HuH-7 (cell line): ENCODE data around the gene RNF220.

Experiments used
- DNase-seq: peaks from one replicate; pipeline ENCODE4 v3.0.0; 2011; ENCODE audit warnings: low spot score

RNF220 gene

GRCh38 chr1:44436401-44437106 lies 31.5 kb downstream of the RNF220 start:
- DNase-seq: no peak

DNA sequence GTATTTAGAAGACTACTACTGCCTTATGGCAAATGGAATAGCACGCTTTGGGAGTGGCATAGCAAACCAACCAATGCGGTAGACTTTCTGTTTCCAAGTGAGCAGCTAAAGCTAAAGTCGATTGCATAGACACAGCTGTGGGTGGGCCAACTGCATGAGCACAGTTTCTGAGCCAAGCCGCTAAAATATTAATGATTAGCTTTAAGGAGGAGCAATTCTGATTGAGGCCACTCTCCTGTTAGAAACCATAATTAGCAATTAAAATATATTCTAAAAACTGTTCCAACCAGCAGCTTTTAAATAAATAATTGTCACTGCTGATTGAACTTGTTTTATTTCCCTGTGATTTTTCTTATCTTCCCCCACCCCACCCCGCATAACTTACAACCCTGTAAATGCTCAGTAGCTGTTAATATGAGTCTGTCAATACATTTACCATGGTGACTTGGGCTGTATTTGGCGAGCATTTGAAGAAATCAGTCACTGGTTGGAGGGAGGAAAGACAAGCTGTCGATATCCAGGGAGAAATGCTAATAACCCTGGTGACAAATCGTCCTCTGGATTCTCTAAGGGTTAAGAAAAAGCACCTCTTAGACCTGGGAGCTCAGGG lies 32.2 kb downstream of the RNF220 start:
- no peak for DNase-seq

GRCh38 chr1:44442791-44443190 lies 37.7 kb downstream of the RNF220 start:
- no peak for DNase-seq

GRCh38 chr1:44447051-44447810 lies 42.2 kb downstream of the RNF220 start:
- DNase-seq: no peak

DNA sequence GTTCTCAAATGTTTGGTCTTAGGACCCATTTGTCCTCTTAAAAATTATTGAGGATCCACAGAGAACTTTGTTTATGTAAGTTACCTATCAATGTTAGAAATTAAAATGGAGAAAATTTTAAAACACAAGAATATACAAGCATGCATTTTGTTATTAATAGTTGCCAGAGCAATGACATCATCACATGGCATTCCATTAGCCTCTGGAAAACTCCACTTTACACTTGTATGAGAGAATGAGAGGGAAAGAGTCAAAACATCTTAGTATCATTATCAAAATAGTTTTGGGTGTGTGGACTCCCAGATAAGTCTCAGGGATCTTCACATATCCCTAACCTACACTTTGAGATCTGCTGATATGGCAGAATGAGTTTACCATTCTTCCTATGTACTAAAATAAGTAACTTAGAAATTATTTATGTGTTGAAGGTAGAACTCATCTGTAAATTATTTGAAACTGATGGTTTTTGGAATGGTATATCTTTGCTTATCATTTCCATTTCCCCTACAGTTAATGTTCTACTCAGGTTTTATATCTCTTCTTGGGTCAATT lies 48.8 kb downstream of the RNF220 start:
- DNase-seq: no peak

DNA sequence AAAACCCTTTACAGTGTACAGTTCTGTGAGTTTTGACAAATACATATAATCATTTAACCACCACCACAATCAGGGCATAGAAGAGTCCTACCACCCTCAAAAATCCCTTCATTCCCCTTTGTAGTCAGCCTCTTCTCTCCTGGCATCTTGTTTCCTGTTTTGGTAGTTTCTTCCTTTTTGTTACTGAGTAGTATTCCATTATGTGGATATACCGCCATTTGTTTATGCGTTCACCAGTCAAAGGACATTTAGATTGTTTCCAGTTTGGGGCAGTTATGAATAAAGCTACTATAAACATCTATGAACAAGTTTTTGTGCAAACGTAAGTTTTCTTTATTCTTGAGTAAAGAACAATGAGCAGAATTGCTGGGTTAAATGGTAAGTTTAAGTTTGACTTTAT lies 49.6 kb downstream of the RNF220 start:
- no peak for DNase-seq

- DNase-seq: no peak
These were observed 55.2 kb downstream of the RNF220 start for GRCh38 chr1:44460107-44460882.

- no peak for DNase-seq
These were observed 59.3 kb downstream of the RNF220 start for GRCh38 chr1:44464361-44464760.

DNA sequence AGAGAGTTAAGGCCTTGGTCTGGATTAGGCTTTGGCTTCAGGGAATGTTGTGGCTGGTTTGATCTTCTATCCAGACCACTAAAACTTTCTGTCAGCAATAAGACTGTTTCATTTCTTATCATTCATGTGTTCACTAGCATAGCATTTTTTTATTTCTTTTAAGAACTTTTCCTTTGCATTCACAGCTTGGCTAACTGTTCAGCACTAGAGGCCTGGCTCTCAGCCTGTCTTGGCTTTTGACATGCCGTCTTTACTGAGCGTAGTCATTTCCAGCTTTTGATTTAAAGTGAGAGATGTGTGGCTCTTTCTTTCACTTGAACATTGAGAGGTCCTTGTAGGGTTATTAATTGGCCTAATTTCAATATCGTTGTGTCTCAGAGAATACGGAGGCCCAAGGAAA lies 62.5 kb downstream of the RNF220 start:
- no peak for DNase-seq

DNA sequence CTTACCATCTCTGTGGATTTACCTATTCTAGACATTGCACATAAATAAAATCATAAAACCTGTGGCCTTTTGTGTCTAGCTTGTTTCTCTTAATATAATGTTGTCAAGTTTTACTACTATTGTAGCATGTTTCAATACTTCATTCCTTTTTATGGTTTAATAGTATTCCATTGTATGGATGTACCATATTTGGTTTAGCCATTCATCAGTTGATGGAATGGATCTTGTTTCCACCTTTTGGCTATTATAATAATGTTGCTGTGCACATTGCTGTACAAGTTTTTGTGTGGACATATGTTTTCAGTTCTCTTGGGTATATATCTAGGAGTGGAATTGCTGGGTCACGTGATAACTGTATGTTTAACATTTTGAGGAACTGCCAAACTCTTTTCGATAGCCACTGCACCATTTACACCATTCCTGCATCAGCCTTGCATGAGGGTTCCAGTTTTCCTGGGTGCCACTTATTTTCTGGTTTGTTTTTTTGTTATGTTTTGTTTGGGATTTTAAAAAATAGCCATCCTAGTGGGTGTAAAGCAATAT lies 66.9 kb downstream of the RNF220 start:
- DNase-seq: no peak

DNA sequence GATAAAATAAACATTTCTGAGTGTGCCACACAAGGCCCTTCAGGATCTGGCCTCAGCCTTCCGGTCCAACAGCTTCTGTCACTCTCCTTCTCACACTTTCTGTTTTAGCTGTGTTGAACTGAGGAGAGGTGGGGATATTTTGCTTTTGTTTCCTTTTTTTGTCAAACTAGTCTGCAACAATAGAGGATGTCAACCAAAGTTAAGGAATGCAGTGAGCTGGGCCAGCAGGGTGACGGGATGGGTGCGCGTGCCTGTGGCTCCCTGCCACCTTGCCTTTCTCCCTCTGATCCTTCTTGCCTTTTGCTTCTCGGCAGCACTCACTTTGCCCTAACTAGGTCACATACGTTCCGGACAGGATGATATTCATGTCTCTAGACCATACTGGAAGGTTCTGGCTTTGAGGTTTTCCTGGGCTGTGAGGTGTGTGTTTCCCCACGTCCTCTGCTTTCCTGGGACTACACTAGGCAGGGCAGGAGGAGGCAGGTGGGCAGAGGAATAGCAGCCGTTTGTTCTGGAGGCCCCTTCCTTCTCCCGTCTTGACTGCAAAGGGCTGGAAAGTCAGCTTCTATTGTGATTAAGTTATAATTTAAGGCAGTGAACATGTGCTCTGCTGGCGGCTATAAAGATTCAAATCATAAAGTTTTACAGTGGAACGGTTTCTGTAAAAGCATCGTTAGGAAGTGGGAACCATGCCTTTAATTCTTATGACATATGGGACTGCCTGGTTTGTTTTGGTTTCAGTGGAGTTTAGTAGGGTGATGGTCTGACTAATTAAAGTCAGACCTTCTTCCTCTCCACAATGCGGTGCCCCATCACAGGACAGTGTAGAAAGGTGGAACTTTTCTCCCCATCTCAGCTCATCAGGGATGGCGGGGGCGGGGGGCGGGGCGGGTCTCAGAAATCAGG lies 67.8 kb downstream of the RNF220 start:
- DNase-seq: no peak

GRCh38 chr1:44476891-44477290 lies 71.8 kb downstream of the RNF220 start:
- DNase-seq: no peak

DNA sequence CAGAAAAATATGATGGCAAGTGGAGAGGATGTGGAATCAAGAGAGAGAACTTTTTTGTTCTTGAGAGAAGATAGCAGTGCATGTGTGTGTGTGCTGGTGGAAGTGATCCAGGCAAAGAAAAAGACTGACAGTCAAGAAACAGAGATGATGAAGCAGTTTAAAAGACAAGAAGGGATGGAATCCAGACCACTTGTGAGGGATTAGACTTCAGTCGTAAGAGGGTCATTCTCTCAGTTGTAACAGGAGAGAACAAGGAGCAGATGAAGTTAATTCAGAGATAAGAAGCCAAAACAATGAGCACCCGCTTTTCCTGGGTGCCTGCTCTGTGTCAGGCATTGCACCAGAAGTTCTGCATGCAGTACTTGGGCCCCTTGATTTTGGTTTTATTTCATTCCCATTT lies 76.6 kb downstream of the RNF220 start:
- no peak for DNase-seq

DNA sequence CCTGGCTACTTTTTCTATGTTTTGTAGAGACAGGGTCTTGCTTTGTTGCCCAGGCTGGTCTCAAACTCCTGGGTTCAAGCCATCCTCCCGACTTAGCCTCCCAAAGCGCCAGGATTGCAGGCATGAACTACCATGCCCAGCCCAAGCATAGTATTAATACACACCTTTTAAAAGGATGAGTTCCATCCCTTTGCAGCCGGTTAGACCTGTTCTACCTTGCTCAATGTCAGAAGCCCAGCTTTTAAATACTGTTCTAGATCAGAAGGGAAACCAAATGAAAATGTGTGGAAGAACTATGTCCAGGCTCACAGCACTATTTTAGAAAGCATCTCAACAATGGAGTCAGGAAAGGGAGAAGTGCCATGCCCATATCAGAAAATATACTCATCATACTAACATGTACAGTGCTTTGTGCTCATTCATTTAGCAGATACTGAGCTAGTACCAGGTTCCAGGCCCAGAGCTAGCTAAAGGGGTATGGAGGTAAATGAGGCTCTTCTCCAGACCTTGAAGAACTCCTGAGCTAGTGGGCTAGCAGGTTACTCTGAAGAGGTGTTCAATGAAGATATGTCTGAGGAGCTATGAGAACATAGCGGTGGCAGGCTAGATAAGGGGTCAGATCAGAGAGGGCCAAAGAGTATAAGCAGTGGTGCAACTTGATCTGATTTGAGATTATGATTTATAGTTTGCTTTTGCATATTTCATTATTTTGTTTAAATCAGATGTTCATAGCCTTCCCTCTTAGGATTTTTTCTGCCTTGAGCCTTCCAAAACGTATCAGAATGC lies 78.2 kb downstream of the RNF220 start:
- DNase-seq: no peak

DNA sequence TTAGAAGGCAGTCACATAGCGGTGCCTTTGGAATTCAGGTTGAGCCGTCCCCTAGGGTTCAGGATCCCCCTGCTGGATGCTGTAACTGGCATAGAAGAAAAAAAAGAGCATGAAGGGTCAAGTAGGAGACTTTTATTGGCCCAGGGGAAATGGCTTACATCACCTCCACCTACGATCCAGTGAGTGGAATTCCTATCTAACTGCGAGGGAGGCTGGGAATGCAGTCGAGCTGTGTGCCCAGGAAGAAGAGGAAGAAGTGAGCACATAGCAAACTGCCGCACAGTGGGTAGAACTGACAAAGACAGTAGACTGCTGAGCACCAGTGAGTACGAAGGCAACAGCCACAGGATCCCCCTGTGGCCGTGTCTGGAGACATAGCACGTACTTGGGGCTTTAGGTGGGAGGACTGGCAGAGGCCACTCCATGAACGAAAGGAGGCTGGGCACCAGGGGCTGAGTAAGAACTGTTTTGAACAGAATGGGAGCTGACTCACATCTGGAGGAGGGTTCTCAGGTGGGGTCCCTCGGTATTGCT lies 79.2 kb downstream of the RNF220 start:
- DNase-seq: no peak

DNA sequence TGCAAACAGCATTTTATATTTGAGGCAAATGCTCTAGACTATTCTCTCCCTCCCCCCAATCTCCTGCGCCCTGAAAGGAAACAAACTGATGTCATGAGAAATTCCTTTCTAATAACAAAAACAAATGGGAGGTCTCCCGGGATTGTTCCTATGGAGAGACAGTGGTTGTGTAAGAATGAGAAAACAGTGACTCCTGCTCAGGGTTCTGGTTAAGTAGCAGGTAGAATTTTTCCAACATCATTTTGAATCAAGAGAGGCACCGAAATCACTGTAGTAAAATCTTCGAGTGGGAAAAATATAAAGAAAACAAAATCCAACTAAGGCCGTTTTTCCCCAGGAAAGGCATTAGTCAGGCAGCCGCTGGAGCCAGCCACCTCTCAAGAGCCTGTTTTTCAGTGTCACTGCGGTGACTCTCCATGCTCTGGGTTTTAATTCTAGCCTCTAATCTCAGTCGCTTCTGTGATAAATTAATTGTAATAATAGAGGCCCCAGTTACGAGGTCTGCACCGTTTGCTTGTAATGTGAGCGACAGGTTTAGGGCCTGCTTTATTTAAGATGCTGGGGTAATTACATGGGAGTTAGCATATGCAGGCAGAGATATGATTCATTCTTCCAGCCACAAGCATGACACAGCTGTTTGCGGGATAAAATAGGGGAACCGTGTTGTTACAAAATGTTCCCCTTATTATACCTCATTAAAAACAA lies 80.3 kb downstream of the RNF220 start:
- no peak for DNase-seq

DNA sequence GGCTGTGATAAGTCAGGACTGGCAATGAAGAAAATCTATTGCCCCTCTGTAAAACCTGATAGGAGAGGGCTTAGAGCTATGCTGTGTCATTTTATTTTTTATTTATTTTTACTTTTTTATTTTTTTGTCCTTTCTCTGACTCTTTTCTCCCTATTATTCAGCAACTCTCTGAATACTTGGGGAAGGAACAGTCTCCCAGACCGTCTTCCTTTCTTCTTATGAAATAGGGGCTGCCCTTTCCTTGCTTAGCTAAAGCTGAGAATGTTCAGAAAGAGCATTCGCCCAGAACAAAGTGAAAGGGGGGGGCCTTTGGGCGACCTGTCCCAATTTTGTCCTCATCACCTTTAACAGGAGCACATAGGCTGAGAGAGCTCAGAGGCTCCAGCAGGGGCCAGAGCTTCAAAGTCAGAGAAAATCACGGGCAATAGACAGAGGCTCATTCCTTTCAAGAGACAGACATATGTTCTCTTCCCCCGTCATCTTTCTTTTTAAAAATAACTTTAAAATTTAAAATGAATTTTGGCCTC lies 80.9 kb downstream of the RNF220 start:
- no peak for DNase-seq

DNA sequence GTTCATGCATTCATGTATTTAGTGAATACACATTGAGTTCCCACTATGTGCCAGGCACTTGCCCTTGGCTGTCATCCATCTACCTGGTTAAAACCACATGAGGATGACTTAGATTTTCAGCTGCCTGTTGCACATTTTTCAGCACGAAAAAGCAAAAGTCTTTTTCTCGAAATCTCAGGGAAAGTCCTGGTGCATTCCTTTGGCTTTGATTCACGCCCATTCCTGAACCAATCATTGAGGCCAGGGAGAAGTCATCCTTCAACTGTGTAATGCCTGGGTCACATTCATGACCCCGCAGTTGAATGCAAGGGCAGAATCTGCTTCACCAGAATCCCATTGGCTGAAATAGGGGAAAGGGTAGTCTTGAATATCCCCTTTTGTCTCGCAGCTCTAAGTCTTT lies 84.4 kb downstream of the RNF220 start:
- DNase-seq: no peak
